Urothelium cell line (cell line): ENCODE measurements around the gene TMEM184C.

ENCODE experiments used
- DNase-seq: peaks from one replicate; pipeline ENCODE4 v3.0.0; 2011; ENCODE audit warnings: low spot score, mixed read lengths
- FAIRE-seq: peaks from 2 replicates; lab custom pipeline; 2011; peaks lifted over from hg19 to GRCh38; lab: Jason Lieb, UNC

TMEM184C gene

GRCh38 chr4:147597561-147597960, 19.6 kb upstream of the TMEM184C start:
- FAIRE-seq (no peak), DNase-seq (no peak)

DNA sequence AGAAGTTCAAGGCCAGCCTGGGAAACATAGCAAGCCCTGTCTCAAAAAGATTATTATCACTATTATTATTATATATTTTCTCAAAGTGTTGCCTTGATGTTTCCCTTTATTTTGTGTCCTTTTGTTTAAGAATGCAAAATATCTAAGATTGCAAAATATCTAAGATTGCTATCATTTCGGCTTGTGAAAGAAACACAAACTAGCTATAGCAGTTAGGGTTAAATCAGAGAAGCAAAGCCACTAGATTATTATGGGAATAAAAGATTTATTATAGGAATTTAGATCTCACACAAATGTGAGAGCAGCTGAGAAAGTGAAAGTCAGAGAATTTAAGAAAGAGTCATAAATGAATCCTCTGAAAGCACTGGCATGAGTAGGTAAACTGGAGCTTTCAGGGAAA, 18.0 kb upstream of the TMEM184C start:
- DNase-seq (no peak), FAIRE-seq (no peak)

GRCh38 chr4:147599769-147600168, 17.4 kb upstream of the TMEM184C start:
- DNase-seq (no peak), FAIRE-seq (no peak)

DNA sequence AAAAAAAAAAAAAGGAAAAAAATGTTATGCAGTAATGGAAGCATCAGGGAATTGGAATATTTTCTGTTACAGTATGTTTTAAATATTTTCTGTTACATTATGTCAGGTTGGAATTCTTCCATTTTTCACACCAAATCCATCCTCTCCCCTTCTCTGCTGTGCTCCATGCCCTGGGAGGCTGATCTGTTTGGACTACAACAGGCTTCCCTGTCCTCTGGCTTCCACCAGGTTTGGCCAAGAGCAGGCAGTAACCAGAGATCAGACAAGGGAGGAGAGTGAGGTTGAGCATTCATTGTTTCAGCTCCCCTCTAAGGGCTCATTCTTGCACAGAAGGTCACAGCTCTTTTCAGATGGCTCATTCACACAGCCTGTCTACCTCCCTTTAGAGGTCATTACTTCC, 11.7 kb upstream of the TMEM184C start:
- no peak for DNase-seq
- FAIRE-seq, result no peak

DNA sequence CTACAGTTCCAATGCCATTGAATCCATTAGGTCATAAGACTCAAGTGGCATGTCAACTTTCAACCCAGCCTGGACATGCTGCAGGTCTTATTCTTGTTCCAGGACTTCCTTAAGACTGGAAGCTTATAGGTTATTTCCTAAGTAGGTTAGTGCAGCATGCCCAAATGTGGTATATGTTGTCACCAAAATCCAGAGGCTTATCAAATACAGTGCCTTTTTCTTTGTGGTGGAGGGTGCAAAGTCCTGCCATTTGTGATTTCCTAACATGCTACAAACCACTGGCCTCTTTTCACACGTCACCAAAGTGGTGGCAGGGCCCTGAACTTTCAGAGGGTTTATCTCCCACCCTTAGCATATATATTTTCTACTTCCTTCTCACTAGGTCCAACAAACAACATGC, 9.7 kb upstream of the TMEM184C start:
- FAIRE-seq (no peak), DNase-seq (no peak)

GRCh38 chr4:147610686-147611085, 6.5 kb upstream of the TMEM184C start:
- DNase-seq (no peak), FAIRE-seq (no peak)

DNA sequence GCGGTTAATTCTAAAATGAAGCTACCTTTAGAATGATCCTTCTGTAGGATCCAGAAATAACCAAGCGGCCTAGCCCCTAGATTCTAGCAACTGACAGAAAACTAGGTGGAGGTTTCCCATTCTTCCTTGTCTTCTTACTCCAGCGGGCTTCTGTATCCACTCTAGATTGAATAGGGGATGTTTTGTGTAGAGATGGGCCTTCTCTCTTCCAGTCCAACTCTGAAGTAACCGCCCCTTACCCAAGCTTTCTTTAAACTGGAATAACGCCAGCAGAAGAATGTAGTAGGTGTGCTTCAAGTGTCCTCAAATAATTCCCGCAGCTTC, 386 bp upstream of the TMEM184C start:
- FAIRE-seq (no peak), DNase-seq (no peak)

GRCh38 chr4:147617841-147618691, 869 bp downstream of the TMEM184C start:
- no peak for DNase-seq
- FAIRE-seq, result no peak

DNA sequence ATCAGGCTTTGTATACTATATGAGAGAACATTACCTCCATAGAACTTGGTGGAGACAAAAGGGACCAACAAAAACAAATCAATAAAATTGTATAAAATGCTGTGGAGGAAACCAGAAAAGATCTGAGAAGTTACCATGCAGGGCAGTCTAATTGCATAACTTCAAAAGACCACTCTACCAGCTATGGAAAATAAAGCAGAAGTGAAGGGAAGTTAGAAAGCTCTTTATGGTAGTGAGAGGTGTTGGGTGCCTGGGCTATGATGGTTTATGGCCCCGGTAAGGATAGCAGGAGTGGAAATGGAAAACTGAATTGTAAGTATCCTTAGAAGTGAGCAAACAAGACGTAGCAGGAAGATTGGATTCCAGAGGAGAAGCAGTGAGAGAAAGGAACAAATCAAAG, 3.1 kb downstream of the TMEM184C start:
- FAIRE-seq (no peak), DNase-seq (no peak)

GRCh38 chr4:147625733-147626132, 8.5 kb downstream of the TMEM184C start:
- no peak for FAIRE-seq
- no peak for DNase-seq

GRCh38 chr4:147626903-147627302, 9.7 kb downstream of the TMEM184C start:
- DNase-seq, result no peak
- no peak for FAIRE-seq

GRCh38 chr4:147628415-147628814, 11.2 kb downstream of the TMEM184C start:
- FAIRE-seq, result no peak
- no peak for DNase-seq

DNA sequence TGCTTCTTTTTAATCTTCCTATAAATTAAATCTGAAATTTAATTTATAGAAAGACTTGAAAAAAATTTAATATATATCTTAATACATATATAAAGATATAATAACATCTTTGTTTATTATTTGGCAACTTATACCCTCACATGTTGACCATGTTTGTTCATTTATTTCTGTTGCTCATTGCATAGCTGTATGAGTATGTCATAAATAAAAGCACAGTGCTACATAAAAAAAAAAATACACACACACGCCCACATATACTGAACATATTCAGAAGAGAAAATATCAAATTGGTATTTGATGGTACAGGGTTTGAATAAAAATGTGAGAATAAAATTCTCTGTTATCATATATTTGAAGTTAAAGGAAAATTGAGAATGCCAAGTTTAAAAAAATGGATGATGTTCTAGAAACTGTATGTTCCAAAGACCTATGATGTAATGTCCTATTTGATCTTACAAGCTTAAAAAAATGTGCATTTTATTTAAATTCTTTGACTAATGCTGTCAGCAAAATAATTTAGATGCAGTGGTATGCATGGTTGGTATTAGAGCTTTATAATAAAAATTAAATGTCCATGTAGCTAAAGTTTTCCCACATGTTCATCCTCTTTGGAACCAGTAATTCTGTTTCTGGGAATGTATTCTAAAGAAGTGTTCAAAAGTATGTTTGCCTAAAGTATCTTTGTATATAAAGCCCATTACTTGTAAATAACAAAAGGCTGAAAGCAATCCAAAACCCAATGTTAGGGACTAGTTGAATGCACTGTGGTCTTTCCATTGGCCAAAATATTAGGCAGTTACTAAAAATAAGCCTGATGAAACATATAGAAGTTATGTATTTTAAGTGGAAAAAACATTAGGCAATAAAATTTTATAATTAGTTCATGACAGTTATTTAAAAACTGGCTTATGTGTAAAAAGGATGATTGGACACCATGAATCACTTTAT, 12.9 kb downstream of the TMEM184C start:
- FAIRE-seq (no peak), DNase-seq (no peak)

DNA sequence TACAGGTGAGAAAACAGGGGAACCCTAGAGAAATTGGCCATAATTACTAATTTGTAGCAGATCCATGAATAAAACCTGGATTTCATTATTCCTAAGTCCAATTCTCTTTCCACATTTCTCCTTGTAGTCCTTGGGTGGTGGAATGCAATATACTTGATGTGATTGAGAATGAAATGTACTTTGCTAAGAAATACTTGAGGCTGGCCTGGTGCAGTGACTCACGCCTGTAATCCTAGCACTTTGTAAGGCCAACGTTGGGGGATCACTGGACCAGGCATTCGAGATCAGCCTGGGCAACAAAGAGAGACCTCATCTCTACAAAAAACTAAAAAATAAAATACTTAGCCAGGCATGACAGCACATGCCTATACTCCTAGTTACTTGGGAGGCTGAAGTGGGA, 15.9 kb downstream of the TMEM184C start:
- FAIRE-seq (no peak), DNase-seq (no peak)

DNA sequence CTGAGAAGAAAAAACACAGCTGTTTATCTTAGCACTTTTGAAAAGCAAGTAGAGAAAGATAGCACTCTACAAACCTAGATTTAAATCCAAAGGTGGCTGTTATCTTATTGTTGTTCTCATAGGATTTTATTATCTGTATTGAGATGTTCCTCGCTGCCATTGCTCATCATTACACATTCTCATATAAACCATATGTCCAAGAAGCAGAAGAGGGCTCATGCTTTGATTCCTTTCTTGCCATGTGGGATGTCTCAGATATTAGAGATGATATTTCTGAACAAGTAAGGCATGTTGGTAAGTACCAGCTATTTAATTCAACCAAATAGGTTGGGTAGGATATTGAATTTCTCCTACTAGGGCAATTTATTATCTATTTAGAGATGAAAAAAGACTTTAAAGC, 16.4 kb downstream of the TMEM184C start:
- FAIRE-seq, result no peak
- DNase-seq, result no peak

GRCh38 chr4:147635348-147635747, 18.2 kb downstream of the TMEM184C start:
- FAIRE-seq (no peak), DNase-seq (no peak)

DNA sequence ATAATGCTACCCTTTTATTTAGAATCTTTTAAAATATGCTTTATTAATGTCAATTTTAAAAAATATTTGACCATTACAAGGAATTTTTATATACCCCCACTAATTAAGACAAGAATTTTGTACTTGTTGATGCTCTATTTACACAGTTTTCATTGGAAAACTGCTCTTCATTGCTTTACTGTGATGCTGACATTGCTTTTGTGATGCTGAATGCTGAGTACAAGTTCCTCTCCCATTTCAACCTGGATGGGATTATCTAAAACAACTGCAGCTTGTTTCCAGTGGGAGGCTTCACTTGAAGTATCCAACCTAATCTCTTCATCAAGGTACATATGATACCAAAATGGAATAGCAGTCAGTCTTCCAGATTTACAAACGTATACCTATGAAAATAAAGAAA, 21.2 kb downstream of the TMEM184C start:
- no peak for DNase-seq
- no peak for FAIRE-seq

DNA sequence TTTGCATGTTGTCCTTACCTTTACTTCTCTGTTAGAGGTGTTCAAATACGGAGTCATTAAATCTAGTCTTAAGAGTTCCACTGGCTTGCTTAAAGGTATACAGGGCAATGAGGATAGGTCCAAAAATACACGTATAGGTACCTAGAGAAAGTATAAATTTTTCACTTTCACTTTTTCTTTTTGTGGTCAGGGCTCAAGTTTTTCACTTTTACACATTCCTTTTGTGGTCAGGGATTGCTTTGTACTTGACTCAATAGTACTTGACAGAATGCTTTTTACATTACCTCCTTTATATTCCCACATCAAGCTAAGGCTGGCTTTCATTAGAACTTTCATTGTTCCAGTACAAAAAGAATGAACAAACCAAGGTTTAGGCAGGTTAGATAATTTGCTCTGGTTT, 21.7 kb downstream of the TMEM184C start:
- no peak for DNase-seq
- FAIRE-seq, result no peak

DNA sequence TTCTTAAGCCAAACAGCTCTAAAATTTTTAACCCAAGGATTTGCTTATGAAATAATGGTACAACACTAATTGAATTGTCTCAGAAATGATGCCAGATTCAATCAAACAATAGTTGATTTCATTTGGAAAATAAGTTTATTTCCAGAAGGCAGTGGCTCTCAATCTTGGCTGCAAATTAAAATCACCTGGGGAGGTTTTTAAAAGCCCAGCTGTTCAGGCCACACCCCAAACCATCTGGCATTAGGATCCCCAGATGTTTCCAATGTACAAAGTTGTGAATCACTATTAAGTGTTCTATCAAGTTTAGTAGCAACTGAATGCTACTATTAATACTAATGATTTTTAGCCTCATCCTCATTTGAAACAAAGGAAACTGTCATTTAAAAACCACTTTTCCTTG, 22.2 kb downstream of the TMEM184C start:
- no peak for FAIRE-seq
- DNase-seq, result no peak

DNA sequence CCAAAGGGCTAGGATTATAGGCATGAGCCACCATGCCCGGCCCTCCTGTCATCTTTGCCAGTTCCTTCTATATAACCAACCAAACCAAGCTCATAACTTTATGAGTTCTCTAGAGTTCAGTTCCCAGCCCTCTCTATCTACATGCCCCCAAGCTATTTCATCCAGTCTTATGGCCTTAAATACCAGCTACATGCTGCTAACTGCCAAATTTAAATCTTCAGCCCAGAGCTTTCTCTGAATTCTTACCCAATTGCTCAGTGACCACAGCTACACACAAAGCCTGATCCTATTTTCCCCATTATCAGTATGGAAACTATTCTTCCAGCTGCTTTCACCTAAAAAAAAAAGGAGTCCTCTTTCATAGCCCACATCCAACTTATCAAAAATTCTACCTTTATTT, 23.1 kb downstream of the TMEM184C start:
- DNase-seq, result no peak
- no peak for FAIRE-seq

- no peak for FAIRE-seq
- no peak for DNase-seq
These were observed 26.4 kb downstream of the TMEM184C start for GRCh38 chr4:147643616-147644015.

GRCh38 chr4:147644471-147644870, 27.3 kb downstream of the TMEM184C start:
- DNase-seq, result no peak
- no peak for FAIRE-seq
